Keratinocyte (primary cell): ENCODE results near the gene ZNF438. TPM values are rescaled to one million over a fixed set of nuclear protein-coding genes. Genes with fewer than 3 reads are reported as not detected.

Source experiments
- DNase-seq: peaks from one replicate; pipeline ENCODE4 v3.0.0-alpha.2; 2011; ENCODE audit warnings: low read depth, missing footprints, low spot score
- FAIRE-seq: peaks from 2 replicates; lab custom pipeline; 2011; peaks lifted over from hg19 to GRCh38; lab: Jason Lieb, UNC
- H2AFZ ChIP-seq: 2 replicates; pipeline ENCODE4 v1.6.0; 2012; ENCODE audit warnings: low read length, control low read depth, inconsistent platforms; ENCODE audit not compliant: control insufficient read depth
- H3K27ac ChIP-seq: 2 replicates; pipeline ENCODE4 v1.5.1; 2011; ENCODE audit warnings: low read length; ENCODE audit not compliant: control insufficient read depth, insufficient read depth
- H3K27me3 ChIP-seq: 3 replicates; pipeline ENCODE4 v1.6.0; 2011; ENCODE audit warnings: low read length; ENCODE audit not compliant: control insufficient read depth, insufficient read depth; ENCODE audit errors: extremely low read depth
- H3K36me3 ChIP-seq, 2 experiments: 2 replicates in 1 of 2; 3 replicates in 1 of 2; pipeline ENCODE4 v1.5.1; 2011; ENCODE audit warnings: low read length in 2 of 2, mild to moderate bottlenecking in 1 of 2; ENCODE audit not compliant: control insufficient read depth in 2 of 2, insufficient read depth in 2 of 2; ENCODE audit errors: extremely low read depth in 1 of 2
- H3K4me1 ChIP-seq: 3 replicates; pipeline ENCODE4 v1.5.1; 2011; ENCODE audit warnings: low read length; ENCODE audit not compliant: control insufficient read depth, insufficient read depth; ENCODE audit errors: extremely low read depth
- H3K4me2 ChIP-seq: 3 replicates; pipeline ENCODE4 v1.6.0; 2011; ENCODE audit warnings: low read depth, low read length; ENCODE audit not compliant: control insufficient read depth, insufficient read depth; ENCODE audit errors: extremely low read depth
- H3K4me3 ChIP-seq, 3 experiments: fragments of 200-600 bp in 1 of 3; sonication (generic) in 1 of 3; 2 replicates in 2 of 3; 3 replicates in 1 of 3; pipeline ENCODE4 v1.5.1; 2011 to 2016; ENCODE audit warnings: low read length in 3 of 3, mild to moderate bottlenecking in 3 of 3, control low read depth in 2 of 3, inconsistent platforms in 1 of 3, low read depth in 1 of 3, mixed read lengths in 1 of 3, mixed run types in 1 of 3, moderate library complexity in 1 of 3; ENCODE audit not compliant: control insufficient read depth in 2 of 3, insufficient read depth in 2 of 3; ENCODE audit errors: extremely low read depth in 1 of 3
- H3K79me2 ChIP-seq: 2 replicates; pipeline ENCODE4 v1.6.0; 2012; ENCODE audit warnings: low read length; ENCODE audit not compliant: control insufficient read depth, insufficient read depth
- H3K9ac ChIP-seq: 3 replicates; pipeline ENCODE4 v1.6.0; 2011; ENCODE audit warnings: low read length; ENCODE audit not compliant: control insufficient read depth, insufficient read depth; ENCODE audit errors: extremely low read depth
- H3K9me1 ChIP-seq: 3 replicates; pipeline ENCODE4 v1.6.0; 2011; ENCODE audit warnings: low read length; ENCODE audit not compliant: control insufficient read depth, insufficient read depth; ENCODE audit errors: extremely low read depth
- H3K9me3 ChIP-seq: 2 replicates; pipeline ENCODE4 v1.5.1; 2012; ENCODE audit warnings: low read depth, low read length; ENCODE audit not compliant: control insufficient read depth
- H4K20me1 ChIP-seq: 3 replicates; pipeline ENCODE4 v1.6.0; 2011; ENCODE audit warnings: low read length; ENCODE audit not compliant: control insufficient read depth, insufficient read depth; ENCODE audit errors: extremely low read depth
- EZH2 ChIP-seq: IDR thresholded peaks from one replicate; pipeline ENCODE4 v1.6.1; 2012; ENCODE audit warnings: inconsistent platforms, mild to moderate bottlenecking, low read length, moderate library complexity
- dilution Hi-C: fragments of 300-500 bp; cut with MboI; formaldehyde crosslinking; loops from one replicate; pipeline ENCODE4 v1.7.0; 2020; ENCODE audit warnings: low sequenced_read_pairs; ENCODE audit not compliant: extremely low pct_ligation_motif_present
- polyA plus RNA-seq, 5 experiments: library from polyadenylated mRNA; depleted of rRNA in 3 of 5; stranded (reverse) in 3 of 5; stranded (forward) in 1 of 5; unstranded in 1 of 5; fragments of >200 nt; gene quantifications; 1 replicate in 1 of 5; 2 replicates in 3 of 5; 3 replicates in 1 of 5; pipeline versions ENCODE4 v1.2.1 to v1.2.3, GENCODE V29; 2011 to 2012; ENCODE audit warnings: missing spikeins in 2 of 5, low read depth in 1 of 5, low replicate concordance in 1 of 5
- TF ChIP-seq, protein P1 (sequence below), 3 experiments: IDR thresholded peaks in 1 of 3; conservative IDR thresholded peaks in 1 of 3; optimal IDR thresholded peaks in 1 of 3; 2 replicates in 2 of 3; 3 replicates in 1 of 3; pipeline versions ENCODE3 to v1.5.1; 2011; ENCODE audit warnings: low read length in 3 of 3, mild to moderate bottlenecking in 3 of 3, moderate library complexity in 2 of 3, control low read depth in 1 of 3, inconsistent platforms in 1 of 3; ENCODE audit not compliant: insufficient read depth in 2 of 3; ENCODE audit errors: extremely low read depth in 1 of 3

ZNF438 gene
- polyA plus RNA-seq, 1 donor (not counting 4 experiments of a cell fraction or from before 2014, with no cell fraction given): 2.8 TPM

DNA sequence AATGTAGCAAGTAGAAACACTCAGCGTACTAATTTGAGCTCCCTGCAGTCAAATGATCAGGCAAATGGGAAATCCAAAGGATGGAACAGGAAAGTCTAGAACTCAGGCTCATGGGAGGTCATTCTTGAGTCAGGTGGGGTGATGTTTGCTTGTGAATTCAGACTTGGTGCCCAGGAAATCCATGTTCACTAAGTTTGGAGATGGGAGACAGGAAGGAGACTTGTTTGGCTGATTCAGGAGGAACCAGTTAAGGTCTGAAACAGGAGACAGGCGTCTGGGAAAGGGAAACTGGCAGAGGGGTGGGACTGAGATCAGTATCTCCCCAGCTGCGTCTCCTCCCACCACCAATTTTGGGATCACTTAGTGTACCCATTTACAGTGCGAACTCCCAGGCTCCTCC lies 38.4 kb upstream of the ZNF438 start:
- H3K9ac ChIP-seq: no peak overlapping the region
- H3K27me3 ChIP-seq: no peaks in the 10 kb centered on the region
- no peaks in the 10 kb centered on the region for H3K36me3 ChIP-seq
- H3K79me2 ChIP-seq: no peaks in the 10 kb centered on the region
- H3K4me3 ChIP-seq: no peak overlapping the region
- FAIRE-seq (no peak), DNase-seq (no peak)
- dilution Hi-C loops: no loop called here
- H3K4me1 ChIP-seq: peaks cover 25% of the 10 kb centered on the region
- no peaks in the 10 kb centered on the region for H3K9me3 ChIP-seq
- TF ChIP-seq EZH2: no peak
- TF ChIP-seq, protein P1, sequence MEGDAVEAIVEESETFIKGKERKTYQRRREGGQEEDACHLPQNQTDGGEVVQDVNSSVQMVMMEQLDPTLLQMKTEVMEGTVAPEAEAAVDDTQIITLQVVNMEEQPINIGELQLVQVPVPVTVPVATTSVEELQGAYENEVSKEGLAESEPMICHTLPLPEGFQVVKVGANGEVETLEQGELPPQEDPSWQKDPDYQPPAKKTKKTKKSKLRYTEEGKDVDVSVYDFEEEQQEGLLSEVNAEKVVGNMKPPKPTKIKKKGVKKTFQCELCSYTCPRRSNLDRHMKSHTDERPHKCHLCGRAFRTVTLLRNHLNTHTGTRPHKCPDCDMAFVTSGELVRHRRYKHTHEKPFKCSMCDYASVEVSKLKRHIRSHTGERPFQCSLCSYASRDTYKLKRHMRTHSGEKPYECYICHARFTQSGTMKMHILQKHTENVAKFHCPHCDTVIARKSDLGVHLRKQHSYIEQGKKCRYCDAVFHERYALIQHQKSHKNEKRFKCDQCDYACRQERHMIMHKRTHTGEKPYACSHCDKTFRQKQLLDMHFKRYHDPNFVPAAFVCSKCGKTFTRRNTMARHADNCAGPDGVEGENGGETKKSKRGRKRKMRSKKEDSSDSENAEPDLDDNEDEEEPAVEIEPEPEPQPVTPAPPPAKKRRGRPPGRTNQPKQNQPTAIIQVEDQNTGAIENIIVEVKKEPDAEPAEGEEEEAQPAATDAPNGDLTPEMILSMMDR (optimal IDR thresholded peaks at IDR 0.05 in 1 of 3, IDR thresholded peaks at IDR 0.05 in 1 of 3, conservative IDR thresholded peaks at IDR 0.05 in 1 of 3; ENCODE audit: extremely low read depth in 1 of 3, insufficient read depth in 2 of 3, low read length in 3 of 3): no peak
- H3K27ac ChIP-seq: no peak overlapping the region
- no peaks in the 10 kb centered on the region for H3K9me1 ChIP-seq
- H2AFZ ChIP-seq: peak overlapping the region; percentile 47
- no peak overlapping the region for H3K4me2 ChIP-seq
- H4K20me1 ChIP-seq: no peaks in the 10 kb centered on the region

DNA sequence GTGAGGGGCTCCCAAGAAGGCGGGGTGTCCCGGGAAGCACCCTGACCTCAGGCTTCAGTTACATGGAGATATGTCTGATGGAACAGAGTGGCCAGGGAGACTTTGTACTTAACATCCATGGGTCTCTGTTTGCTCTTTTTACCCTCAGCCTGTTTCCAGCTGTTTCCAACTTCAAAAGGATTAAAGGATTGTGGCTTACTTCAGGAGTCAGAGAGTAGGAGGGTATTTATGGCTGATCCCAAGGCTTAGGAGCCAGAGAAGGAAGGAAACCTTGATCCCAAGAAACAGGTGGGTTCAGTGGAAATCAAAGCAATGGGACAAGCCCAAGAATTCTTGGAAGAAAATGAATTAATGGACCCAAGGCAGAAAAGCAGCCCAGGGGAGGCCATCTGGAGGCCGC lies 37.7 kb upstream of the ZNF438 start:
- Histone ChIP-seq H2AFZ (no peak overlapping the region), H3K4me2 (no peak overlapping the region), H3K4me1 (peaks cover 19% of the 10 kb centered on the region), H3K27me3 (no peaks in the 10 kb centered on the region), H3K4me3 (no peak overlapping the region), H3K27ac (no peak overlapping the region), H3K79me2 (no peaks in the 10 kb centered on the region), H3K9ac (no peak overlapping the region), H3K36me3 (no peaks in the 10 kb centered on the region), H3K9me3 (no peaks in the 10 kb centered on the region), H3K9me1 (no peaks in the 10 kb centered on the region), H4K20me1 (no peaks in the 10 kb centered on the region)
- FAIRE-seq (no peak), DNase-seq (no peak)
- TF ChIP-seq, protein P1 (optimal IDR thresholded peaks at IDR 0.05 in 1 of 3, IDR thresholded peaks at IDR 0.05 in 1 of 3, conservative IDR thresholded peaks at IDR 0.05 in 1 of 3; ENCODE audit: extremely low read depth in 1 of 3, insufficient read depth in 2 of 3, low read length in 3 of 3): no peak
- no peak for TF ChIP-seq EZH2
- dilution Hi-C loops: no loop called here
